ENCODE results near the gene GTF2H1. TPM values are rescaled to one million over a fixed set of nuclear protein-coding genes. Genes with fewer than 3 reads are reported as not detected.

The GTF2H1 gene
- total RNA-seq, 4 donors from 2014 or later = 38.7 to 62.2 (median 53.4) TPM

DNA sequence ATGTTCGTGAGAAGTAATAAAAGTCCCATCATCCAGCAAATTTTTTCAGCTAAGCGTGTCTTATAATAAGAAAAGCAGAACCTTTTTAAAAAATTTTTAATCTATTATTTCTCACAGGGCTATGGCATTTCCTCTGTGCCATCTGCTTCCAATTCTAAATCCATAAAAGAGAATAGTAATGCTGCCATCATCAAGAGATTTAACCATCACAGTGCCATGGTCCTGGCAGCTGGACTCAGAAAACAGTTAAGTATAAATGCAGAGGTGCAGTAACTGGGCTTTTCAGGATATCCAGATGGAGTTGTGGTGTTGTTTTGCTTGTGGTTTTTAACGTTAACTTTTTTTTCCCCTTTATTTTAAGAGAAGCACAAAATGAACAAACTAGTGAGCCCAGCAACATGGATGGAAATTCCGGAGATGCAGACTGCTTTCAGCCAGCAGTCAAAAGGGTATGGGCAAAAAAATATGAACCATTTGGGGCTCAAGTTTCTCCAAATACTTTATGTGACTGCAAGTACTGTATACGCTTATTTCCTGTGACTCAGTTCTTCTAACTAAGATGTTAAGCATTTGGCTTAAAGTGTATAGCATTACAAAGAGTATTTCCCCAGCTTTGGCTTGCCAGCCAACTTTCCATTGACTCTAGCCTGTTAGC is 25.2 kb downstream of the GTF2H1 start:
- Histone ChIP-seq H3K4me3 (no peak overlapping the region), H3K9me3 (no peaks in the 10 kb centered on the region), H3K4me1 (no peaks in the 10 kb centered on the region), H3K27ac (no peak overlapping the region), H3K27me3 (no peaks in the 10 kb centered on the region), H3K36me3 (peaks cover 0 to 79% (median 9%) of the 10 kb centered on the region in 3 donors)
- DNase-seq (ENCODE audit: low spot score in 2 of 2) = no peak
- TF ChIP-seq POLR2A (IDR thresholded peaks at IDR 0.05) = no peak
- TF ChIP-seq EP300 (IDR thresholded peaks at IDR 0.05) = no peak
- TF ChIP-seq CTCF (IDR thresholded peaks at IDR 0.05) = no peak
- 75 to 79% methylated on average over 5 of the region's 5 CpGs for WGBS, 2 donors

GRCh38 chr11:18352581-18352980 is 30.2 kb downstream of the GTF2H1 start:
- Histone ChIP-seq H3K4me3 (no peak overlapping the region), H3K9me3 (no peaks in the 10 kb centered on the region), H3K27ac (no peak overlapping the region), H3K36me3 (peaks cover 0 to 82% (median 0%) of the 10 kb centered on the region in 3 donors), H3K27me3 (no peaks in the 10 kb centered on the region), H3K4me1 (no peaks in the 10 kb centered on the region)
- TF ChIP-seq CTCF (IDR thresholded peaks at IDR 0.05) = no peak
- no peak for TF ChIP-seq POLR2A (IDR thresholded peaks at IDR 0.05)
- no peak for DNase-seq (ENCODE audit: low spot score in 2 of 2)
- 67 to 68% methylated on average over 3 of the region's 3 CpGs for WGBS, 2 donors

GRCh38 chr11:18358646-18359045 is 36.3 kb downstream of the GTF2H1 start:
- DNase-seq (ENCODE audit: low spot score in 2 of 2) = no peak
- Histone ChIP-seq H3K36me3 (peaks cover 0 to 98% (median 25%) of the 10 kb centered on the region in 3 donors), H3K4me1 (no peaks in the 10 kb centered on the region), H3K27ac (no peak overlapping the region), H3K4me3 (no peak overlapping the region), H3K9me3 (no peaks in the 10 kb centered on the region), H3K27me3 (no peaks in the 10 kb centered on the region)
- WGBS, 2 donors = 90 to 93% methylated on average over 4 of the region's 4 CpGs
- no peak for TF ChIP-seq EP300 (IDR thresholded peaks at IDR 0.05)
- TF ChIP-seq POLR2A (IDR thresholded peaks at IDR 0.05) = no peak
- no peak for TF ChIP-seq CTCF (IDR thresholded peaks at IDR 0.05)

GRCh38 chr11:18361154-18361553 is 38.8 kb downstream of the GTF2H1 start:
- H3K27ac ChIP-seq = no peak overlapping the region
- H3K9me3 ChIP-seq = no peaks in the 10 kb centered on the region
- 92 to 97% methylated on average over 5 of the region's 5 CpGs for WGBS, 2 donors
- DNase-seq (ENCODE audit: low spot score in 2 of 2) = no peak
- TF ChIP-seq CTCF (IDR thresholded peaks at IDR 0.05) = no peak
- TF ChIP-seq POLR2A (IDR thresholded peaks at IDR 0.05) = no peak
- no peak for TF ChIP-seq EP300 (IDR thresholded peaks at IDR 0.05)
- H3K4me1 ChIP-seq = no peaks in the 10 kb centered on the region
- no peaks in the 10 kb centered on the region for H3K27me3 ChIP-seq
- H3K36me3 ChIP-seq = peaks cover 0 to 98% (median 25%) of the 10 kb centered on the region in 3 donors
- H3K4me3 ChIP-seq = no peak overlapping the region

DNA sequence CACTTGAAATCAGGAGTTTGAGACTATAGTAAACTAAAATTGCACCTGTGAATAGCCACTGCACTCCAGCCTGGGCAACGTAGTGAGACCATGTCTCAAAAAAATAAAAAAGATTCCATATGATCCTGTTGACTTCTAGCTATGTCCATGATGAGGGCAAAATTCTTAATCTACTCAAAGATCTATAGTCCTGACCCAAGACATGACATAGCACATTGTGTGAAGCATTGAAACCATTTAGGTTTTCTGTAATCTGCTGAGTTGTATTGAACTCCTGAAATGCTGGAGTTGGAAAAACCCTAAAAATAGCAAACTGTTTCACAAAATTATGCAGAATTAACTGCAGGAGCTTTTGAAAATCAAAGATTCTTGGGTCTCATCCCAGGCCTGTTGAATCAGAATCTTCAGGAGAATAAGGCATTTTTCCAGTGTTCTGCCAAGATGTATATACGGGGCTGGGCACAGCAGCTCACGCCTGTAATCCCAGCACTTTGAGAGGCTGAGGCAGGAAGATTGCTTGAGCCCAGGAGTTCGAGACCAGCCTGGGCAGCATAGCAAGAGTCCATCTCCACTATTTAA is 42.2 kb downstream of the GTF2H1 start:
- TF ChIP-seq POLR2A (IDR thresholded peaks at IDR 0.05) (no peak), CTCF (IDR thresholded peaks at IDR 0.05) (no peak), EP300 (IDR thresholded peaks at IDR 0.05) (no peak)
- H3K9me3 ChIP-seq = no peaks in the 10 kb centered on the region
- H3K4me1 ChIP-seq = no peaks in the 10 kb centered on the region
- DNase-seq (ENCODE audit: low spot score in 2 of 2) = no peak
- peaks cover 0 to 88% (median 19%) of the 10 kb centered on the region in 3 donors for H3K36me3 ChIP-seq
- H3K4me3 ChIP-seq = no peak overlapping the region
- 88 to 91% methylated on average over 4 of the region's 4 CpGs for WGBS, 2 donors
- no peak overlapping the region for H3K27ac ChIP-seq
- no peaks in the 10 kb centered on the region for H3K27me3 ChIP-seq
